ENCODE measurements around the gene RAB11A.

The RAB11A gene

DNA sequence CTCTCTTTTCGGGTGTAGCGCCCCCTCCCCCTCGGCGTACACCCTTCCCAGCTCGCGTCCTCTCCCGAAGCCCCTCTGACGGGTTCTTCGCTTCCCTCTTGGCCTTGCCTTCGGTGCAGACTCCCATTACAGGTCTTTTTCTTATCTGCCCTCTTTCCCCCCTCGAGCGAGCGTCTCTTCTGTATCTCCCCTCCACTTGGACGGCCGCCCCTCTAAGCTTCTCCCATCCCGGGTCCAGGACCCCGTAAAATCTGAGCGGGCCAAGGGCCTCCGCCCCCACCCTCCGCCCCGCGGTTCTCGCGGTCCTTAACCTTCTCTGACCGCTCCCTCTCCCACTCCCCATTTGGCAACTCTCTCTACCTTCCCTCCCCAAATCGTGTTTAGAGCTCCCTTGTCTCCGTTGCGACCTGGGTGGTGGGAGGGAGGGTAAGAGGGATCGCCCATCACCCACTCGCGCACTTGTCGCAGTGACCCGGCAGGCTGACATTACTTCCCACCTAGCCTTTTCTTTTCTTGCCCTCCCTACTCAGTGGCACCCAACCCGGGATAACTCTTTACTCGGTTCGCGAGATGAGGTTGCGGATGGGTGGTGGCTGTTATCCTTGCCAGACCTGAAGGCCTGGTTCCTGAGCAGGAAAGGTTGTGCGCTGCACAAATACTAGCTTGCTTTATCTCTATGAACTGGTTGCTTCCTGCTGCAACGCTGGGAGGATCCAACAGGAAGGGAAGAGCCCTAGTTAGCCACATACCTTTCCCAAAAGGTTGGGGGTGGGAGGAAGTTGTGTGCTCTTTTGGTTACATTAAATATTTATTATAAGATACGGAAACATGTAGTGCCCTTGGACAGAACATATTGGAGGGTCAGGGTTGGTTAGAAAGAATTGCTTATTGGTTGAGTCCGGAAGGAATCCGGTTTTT, 922 bp downstream of the RAB11A start:
- no peak for TF ChIP-seq CEBPB (IDR thresholded peaks at IDR 0.05)
- no peak for TF ChIP-seq RAD21 (IDR thresholded peaks at IDR 0.05; ENCODE audit: low read depth)
- TF ChIP-seq YY1 (IDR thresholded peaks at IDR 0.05; ENCODE audit: low read depth), result no peak
- TF ChIP-seq ZBTB7A (IDR thresholded peaks at IDR 0.05; ENCODE audit: low read depth), result peak; percentile 87; the same call in 1 of the 2 replicates

DNA sequence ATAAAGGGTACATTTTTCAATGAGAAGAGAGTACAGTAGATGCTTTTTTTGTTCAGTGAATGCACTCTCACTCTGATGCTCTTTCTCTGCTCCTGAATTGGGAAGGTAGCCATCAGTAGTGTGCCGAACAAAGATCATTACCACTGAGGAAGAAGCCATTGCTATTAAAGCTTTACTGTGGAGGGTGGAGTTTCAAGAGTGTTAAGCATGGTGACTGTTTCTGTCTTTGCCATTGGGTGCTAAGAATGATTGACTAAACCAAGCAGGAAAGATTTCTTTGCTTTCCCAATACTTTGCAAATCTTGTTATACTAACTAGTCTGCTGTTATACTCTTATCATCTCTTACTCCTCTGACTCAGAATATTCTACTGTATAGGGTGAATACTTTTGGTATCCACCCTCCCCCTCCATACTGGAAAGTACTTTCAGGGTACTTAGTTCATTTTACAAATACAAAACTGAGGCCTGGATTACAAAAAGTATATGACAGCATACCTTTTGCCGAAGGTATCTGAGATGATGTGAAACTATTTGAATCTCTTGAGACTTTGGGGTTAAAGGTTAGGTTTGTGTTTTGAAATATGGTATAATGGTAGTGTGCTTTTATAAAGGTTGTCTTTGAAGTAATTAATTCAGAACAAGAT, 1.7 kb downstream of the RAB11A start:
- TF ChIP-seq USF1 (IDR thresholded peaks at IDR 0.05) (no peak), CREB1 (IDR thresholded peaks at IDR 0.05; ENCODE audit: low read depth) (no peak), TCF12 (IDR thresholded peaks at IDR 0.05; ENCODE audit: low read depth) (no peak), YY1 (IDR thresholded peaks at IDR 0.05; ENCODE audit: low read depth) (no peak), EP300 (IDR thresholded peaks at IDR 0.05; ENCODE audit: borderline replicate concordance) (no peak), ZBTB7A (IDR thresholded peaks at IDR 0.05; ENCODE audit: low read depth) (no peak), RAD21 (IDR thresholded peaks at IDR 0.05; ENCODE audit: low read depth) (no peak)
- TF ChIP-seq, protein P1, sequence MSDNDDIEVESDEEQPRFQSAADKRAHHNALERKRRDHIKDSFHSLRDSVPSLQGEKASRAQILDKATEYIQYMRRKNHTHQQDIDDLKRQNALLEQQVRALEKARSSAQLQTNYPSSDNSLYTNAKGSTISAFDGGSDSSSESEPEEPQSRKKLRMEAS (IDR thresholded peaks at IDR 0.05), result no peak

- no peak for TF ChIP-seq EGR1 (IDR thresholded peaks at IDR 0.05)
- no peak for TF ChIP-seq CREB1 (IDR thresholded peaks at IDR 0.05; ENCODE audit: low read depth)
- no peak for TF ChIP-seq YY1 (IDR thresholded peaks at IDR 0.05; ENCODE audit: low read depth)
- TF ChIP-seq, protein P1 (IDR thresholded peaks at IDR 0.05), result no peak
- no peak for TF ChIP-seq RAD21 (IDR thresholded peaks at IDR 0.05; ENCODE audit: low read depth)
Observed at GRCh38 chr15:65873256-65873655, 4.0 kb downstream of the RAB11A start.

DNA sequence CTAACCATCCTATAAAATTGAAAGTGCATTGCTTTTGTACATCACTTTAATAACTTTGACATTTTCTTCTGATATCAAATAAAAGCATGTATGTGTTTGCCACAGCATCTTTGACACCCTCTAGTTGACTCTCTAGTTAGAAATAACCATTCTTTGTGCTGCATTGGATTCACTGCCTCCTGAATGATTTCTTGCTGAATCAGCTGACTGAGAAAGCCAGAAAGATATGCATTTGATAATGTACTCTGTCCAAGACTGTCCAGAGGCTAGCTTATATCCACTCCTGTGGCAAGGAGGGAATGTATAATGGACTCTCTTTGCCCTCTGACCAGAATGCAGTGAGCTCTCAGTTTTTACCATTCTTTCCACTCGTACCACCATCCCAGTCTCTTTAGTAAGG, 6.2 kb downstream of the RAB11A start:
- TF ChIP-seq TEAD4 (IDR thresholded peaks at IDR 0.05), result no peak
- no peak for TF ChIP-seq YY1 (IDR thresholded peaks at IDR 0.05; ENCODE audit: low read depth)
- TF ChIP-seq, protein P1 (IDR thresholded peaks at IDR 0.05), result no peak
- TF ChIP-seq EP300 (IDR thresholded peaks at IDR 0.05; ENCODE audit: borderline replicate concordance), result no peak
- no peak for TF ChIP-seq FOXM1 (IDR thresholded peaks at IDR 0.05; ENCODE audit: borderline replicate concordance, low read depth)
- no peak for TF ChIP-seq CREB1 (IDR thresholded peaks at IDR 0.05; ENCODE audit: low read depth)
- TF ChIP-seq TAF1 (IDR thresholded peaks at IDR 0.05; ENCODE audit: low read depth), result no peak

- TF ChIP-seq FOXM1 (IDR thresholded peaks at IDR 0.05; ENCODE audit: borderline replicate concordance, low read depth) (no peak), EGR1 (IDR thresholded peaks at IDR 0.05) (no peak), EP300 (IDR thresholded peaks at IDR 0.05; ENCODE audit: borderline replicate concordance) (no peak), CREB1 (IDR thresholded peaks at IDR 0.05; ENCODE audit: low read depth) (no peak), RAD21 (IDR thresholded peaks at IDR 0.05; ENCODE audit: low read depth) (no peak), YY1 (IDR thresholded peaks at IDR 0.05; ENCODE audit: low read depth) (no peak)
Observed at GRCh38 chr15:65877749-65878148, 8.5 kb downstream of the RAB11A start.

DNA sequence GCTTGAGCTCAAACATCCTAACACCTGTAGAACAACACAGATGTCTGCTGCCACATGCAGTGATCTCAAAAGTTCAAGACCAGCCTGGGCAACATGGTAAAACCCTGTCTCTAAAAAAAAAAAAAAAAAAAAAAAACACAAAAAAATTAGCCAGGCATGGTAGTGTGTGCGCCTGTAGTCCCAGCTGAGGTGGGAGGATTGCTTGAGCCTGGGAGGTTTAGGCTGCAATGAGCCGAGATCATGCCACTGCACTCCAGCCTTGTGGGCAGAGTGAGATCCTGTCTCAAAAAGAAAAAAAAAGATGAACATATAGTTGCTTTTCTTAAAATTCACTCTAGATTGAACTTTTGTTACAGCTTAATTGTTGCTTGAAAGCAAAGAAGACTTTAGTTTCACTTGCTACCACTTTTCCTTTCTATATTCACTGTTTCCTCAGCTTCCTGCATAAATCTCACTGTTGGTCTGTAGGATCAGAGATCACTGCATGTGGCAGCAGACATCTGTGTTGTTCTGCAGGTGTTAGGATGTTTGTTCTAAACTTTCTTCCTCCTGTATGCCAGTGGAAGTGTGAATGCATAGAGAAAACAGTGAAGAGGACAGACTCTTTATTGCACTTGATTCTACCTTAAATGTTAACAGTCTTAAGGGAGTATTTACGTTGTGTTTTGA, 12.6 kb downstream of the RAB11A start:
- TF ChIP-seq CEBPB (IDR thresholded peaks at IDR 0.05) (no peak), RAD21 (IDR thresholded peaks at IDR 0.05; ENCODE audit: low read depth) (no peak), TAF1 (IDR thresholded peaks at IDR 0.05; ENCODE audit: low read depth) (no peak), FOXM1 (IDR thresholded peaks at IDR 0.05; ENCODE audit: borderline replicate concordance, low read depth) (no peak), TCF12 (IDR thresholded peaks at IDR 0.05; ENCODE audit: low read depth) (no peak), EGR1 (IDR thresholded peaks at IDR 0.05) (no peak), ZBTB7A (IDR thresholded peaks at IDR 0.05; ENCODE audit: low read depth) (no peak), YY1 (IDR thresholded peaks at IDR 0.05; ENCODE audit: low read depth) (no peak), EP300 (IDR thresholded peaks at IDR 0.05; ENCODE audit: borderline replicate concordance) (no peak)
- TF ChIP-seq, protein P1 (IDR thresholded peaks at IDR 0.05), result no peak

DNA sequence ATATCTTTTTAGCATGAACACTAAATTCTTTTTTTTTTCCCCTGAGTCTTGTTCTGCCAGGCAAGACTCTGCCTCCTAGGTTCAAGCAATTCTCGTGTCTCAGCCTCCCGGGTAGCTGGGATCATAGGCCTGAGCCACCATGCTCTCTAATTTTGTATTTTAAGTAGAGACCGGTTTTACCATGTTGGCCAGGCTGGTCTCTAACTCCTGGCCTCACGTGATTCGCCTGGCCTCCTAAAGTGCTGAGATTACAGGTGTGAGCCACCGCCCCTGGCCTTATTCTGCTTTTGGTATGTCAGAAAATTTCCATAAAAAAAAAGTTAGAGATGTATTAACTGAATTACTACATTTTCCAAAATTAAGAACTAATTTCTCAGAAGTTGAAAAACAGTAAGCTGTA, 14.3 kb downstream of the RAB11A start:
- TF ChIP-seq CEBPB (IDR thresholded peaks at IDR 0.05) (no peak), TCF12 (IDR thresholded peaks at IDR 0.05; ENCODE audit: low read depth) (no peak), TEAD4 (IDR thresholded peaks at IDR 0.05) (no peak)
- TF ChIP-seq, protein P2, sequence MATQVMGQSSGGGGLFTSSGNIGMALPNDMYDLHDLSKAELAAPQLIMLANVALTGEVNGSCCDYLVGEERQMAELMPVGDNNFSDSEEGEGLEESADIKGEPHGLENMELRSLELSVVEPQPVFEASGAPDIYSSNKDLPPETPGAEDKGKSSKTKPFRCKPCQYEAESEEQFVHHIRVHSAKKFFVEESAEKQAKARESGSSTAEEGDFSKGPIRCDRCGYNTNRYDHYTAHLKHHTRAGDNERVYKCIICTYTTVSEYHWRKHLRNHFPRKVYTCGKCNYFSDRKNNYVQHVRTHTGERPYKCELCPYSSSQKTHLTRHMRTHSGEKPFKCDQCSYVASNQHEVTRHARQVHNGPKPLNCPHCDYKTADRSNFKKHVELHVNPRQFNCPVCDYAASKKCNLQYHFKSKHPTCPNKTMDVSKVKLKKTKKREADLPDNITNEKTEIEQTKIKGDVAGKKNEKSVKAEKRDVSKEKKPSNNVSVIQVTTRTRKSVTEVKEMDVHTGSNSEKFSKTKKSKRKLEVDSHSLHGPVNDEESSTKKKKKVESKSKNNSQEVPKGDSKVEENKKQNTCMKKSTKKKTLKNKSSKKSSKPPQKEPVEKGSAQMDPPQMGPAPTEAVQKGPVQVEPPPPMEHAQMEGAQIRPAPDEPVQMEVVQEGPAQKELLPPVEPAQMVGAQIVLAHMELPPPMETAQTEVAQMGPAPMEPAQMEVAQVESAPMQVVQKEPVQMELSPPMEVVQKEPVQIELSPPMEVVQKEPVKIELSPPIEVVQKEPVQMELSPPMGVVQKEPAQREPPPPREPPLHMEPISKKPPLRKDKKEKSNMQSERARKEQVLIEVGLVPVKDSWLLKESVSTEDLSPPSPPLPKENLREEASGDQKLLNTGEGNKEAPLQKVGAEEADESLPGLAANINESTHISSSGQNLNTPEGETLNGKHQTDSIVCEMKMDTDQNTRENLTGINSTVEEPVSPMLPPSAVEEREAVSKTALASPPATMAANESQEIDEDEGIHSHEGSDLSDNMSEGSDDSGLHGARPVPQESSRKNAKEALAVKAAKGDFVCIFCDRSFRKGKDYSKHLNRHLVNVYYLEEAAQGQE (IDR thresholded peaks at IDR 0.05; ENCODE audit: low read depth), result no peak
